GM18517 (cell line): ENCODE results near the gene LFNG.

ENCODE experiments used
- ATAC-seq: cut with Tn5 transposase; IDR thresholded peaks from one replicate; pipeline ENCODE4 v1.9.1; 2021; ENCODE audit warnings: mild to moderate bottlenecking, moderate library complexity; ENCODE audit not compliant: unreplicated experiment

The LFNG gene

GRCh38 chr7:2519119-2519930 is at the start of gene LFNG:
Gene LFNG, plus strand, starts transcription at chr7:2519774. Its CDS starts 88 bp downstream, at chr7:2519862.
- peak; percentile 74 for ATAC-seq

- ATAC-seq = no peak
These were observed 49.2 kb upstream of the LFNG start for GRCh38 chr7:2470204-2471021.

GRCh38 chr7:2471022-2471329 is 48.6 kb upstream of the LFNG start:
- ATAC-seq = no peak

- no peak for ATAC-seq
These were observed 48.2 kb upstream of the LFNG start for GRCh38 chr7:2471396-2471795.

- ATAC-seq = no peak
These were observed 46.8 kb upstream of the LFNG start for GRCh38 chr7:2472739-2473138.

- ATAC-seq = no peak
These were observed 45.9 kb upstream of the LFNG start for GRCh38 chr7:2473496-2474180.

- no peak for ATAC-seq
These were observed 45.4 kb upstream of the LFNG start for GRCh38 chr7:2474224-2474623.

GRCh38 chr7:2474813-2475677 is 44.5 kb upstream of the LFNG start:
- ATAC-seq = no peak

- no peak for ATAC-seq
These were observed 43.9 kb upstream of the LFNG start for GRCh38 chr7:2475678-2476015.

- no peak for ATAC-seq
These were observed 43.3 kb upstream of the LFNG start, which contains the start of gene GRIFIN for GRCh38 chr7:2476298-2476697. Gene GRIFIN, minus strand, starts transcription at chr7:2476398. Its CDS starts 15 bp downstream, at chr7:2476383.

- no peak for ATAC-seq
These were observed 42.7 kb upstream of the LFNG start for GRCh38 chr7:2476776-2477446.

GRCh38 chr7:2477447-2478398 is 41.9 kb upstream of the LFNG start:
- no peak for ATAC-seq

GRCh38 chr7:2478399-2478785 is 41.2 kb upstream of the LFNG start:
- ATAC-seq = no peak

- no peak for ATAC-seq
These were observed 40.8 kb upstream of the LFNG start for GRCh38 chr7:2478800-2479199.

GRCh38 chr7:2479276-2480069 is 40.1 kb upstream of the LFNG start:
- no peak for ATAC-seq

GRCh38 chr7:2480070-2480408 is 39.5 kb upstream of the LFNG start:
- ATAC-seq = no peak

- ATAC-seq = no peak
These were observed 38.4 kb upstream of the LFNG start for GRCh38 chr7:2481195-2481594.

GRCh38 chr7:2482725-2483451 is 36.7 kb upstream of the LFNG start:
- no peak for ATAC-seq
